ENCODE measurements around the gene MBNL2.
A peak's percentile ranks its signal among the peaks of the same experiment; 100 is the strongest.

The MBNL2 gene

DNA sequence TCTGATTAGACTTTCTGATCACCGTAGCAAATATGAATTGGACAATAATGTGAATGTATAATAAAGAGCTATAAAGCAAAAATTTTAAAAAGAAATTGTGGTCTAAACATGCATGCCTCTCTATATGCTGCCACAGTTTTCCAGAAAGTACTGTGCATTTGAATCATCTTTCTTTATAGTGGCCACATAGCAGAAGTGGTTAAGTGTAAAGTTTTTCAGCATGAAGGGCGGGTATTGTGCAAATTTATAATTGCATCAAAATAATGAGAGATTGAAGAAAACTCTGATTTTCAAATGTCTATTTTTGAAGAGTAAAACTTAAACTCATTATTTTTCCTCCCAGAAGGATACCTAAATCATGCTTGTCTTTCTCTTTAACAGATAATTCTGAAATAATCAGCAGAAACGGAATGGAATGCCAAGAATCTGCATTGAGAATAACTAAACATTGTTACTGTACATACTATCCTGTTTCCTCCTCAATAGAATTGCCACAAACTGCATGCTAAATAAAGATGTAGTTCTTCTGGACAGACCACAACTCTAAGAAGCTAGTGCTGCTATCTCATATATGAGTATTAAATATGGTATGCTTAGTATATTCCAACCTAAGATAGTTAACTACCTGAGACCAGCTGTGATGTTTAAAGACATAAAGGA is 168.9 kb downstream of the MBNL2 start:
- peak; percentile 52 for DNase-seq

DNA sequence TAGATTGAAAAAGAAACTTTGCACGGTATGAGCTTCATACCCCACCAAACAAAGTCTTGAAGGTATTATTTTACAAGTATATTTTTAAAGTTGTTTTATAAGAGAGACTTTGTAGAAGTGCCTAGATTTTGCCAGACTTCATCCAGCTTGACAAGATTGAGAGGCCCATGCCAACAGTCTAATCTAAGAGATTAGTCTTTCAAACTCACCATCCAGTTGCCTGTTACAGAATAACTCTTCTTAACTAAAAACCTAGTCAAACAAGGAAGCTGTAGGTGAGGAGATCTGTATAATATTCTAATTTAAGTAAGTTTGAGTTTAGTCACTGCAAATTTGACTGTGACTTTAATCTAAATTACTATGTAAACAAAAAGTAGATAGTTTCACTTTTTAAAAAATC is 169.9 kb downstream of the MBNL2 start:
- no peak for DNase-seq

DNA sequence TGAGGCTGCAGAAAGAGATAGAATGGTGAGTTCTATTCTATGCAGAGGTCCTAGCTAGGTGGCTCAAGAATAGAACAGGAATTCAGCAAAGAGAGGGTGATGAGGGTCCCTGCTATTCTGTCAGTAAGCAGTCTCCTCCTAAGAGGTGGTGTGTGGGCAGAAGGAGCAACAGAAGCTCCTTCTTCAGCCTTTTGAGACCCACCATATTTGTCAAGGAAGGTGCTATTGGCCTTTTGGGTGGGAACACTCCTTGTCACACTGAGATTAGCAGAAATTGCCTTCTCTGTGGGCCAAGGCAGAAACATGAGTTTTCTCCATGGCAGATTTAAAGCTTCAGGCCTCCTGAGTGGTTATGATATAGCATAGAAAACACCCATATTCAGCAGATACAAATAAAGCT is 172.4 kb downstream of the MBNL2 start:
- no peak for DNase-seq

DNA sequence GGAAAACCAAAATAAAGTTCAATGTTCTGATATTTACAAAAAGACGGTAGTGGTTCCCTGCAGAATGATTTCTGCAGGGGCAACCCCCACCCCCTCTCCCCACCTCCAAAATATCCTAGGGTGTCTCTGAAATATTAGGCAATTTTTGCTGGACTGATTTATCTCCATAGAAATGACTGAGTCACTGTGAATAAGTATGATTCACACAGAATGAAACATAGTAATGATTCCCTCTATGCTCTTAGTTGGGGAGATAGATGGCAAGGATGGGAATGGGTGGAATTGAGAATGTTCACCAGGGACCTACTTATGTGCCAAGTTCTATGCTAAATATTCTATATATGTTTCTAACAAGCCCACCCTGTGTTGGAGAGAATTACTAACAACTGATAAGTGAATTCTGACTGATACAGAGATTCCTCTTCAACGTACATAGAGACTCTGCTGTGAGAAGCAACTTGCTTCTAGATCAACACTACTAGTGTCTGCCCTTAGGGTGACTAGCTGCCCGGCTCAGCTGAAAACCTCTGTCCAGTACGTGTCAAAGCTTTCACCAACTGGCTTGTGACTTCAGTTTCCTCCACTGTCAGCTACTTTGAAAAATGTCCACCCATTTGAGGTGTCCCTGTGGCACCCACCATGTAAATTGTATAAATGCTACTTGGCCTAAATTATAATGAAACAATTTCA is 173.5 kb downstream of the MBNL2 start:
- peak; percentile 53 for DNase-seq

DNA sequence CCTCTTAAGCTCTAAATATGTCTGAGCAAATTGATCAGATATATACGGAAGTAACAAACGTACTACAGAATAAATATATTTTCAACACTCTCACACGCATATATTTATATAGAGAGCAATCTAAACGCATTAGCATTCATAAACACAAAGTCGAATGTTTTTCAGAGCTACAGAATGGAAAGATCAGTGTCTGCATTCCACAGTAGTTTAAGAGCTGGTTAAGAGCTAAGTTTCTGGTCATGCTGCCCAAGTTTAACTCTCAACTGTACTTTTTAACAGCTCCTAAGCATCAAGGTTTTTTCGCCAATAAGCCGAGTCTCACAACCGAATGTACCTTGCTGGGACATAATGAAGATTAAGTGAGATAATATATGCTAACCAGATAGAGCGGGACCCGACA is 175.1 kb downstream of the MBNL2 start:
- DNase-seq: no peak

DNA sequence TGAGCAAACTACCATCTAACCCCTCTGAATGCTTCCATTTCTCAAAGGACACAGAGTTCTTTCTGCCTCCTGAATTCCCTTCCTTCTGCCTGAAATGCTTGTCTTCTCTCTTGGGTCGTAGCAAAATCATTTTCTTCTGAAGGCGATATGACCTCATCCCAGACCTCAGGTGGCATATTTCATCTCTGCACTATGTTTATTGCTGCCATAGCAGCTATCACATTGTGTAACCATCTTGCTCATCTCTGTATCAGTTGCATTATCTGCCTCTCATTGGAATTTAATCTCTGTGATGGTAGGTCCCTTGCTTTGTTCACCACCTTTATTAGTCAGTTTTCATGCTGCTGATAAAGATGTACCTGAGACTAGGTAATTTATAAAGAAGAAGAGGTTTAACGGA is 179.3 kb downstream of the MBNL2 start:
- DNase-seq: no peak

DNA sequence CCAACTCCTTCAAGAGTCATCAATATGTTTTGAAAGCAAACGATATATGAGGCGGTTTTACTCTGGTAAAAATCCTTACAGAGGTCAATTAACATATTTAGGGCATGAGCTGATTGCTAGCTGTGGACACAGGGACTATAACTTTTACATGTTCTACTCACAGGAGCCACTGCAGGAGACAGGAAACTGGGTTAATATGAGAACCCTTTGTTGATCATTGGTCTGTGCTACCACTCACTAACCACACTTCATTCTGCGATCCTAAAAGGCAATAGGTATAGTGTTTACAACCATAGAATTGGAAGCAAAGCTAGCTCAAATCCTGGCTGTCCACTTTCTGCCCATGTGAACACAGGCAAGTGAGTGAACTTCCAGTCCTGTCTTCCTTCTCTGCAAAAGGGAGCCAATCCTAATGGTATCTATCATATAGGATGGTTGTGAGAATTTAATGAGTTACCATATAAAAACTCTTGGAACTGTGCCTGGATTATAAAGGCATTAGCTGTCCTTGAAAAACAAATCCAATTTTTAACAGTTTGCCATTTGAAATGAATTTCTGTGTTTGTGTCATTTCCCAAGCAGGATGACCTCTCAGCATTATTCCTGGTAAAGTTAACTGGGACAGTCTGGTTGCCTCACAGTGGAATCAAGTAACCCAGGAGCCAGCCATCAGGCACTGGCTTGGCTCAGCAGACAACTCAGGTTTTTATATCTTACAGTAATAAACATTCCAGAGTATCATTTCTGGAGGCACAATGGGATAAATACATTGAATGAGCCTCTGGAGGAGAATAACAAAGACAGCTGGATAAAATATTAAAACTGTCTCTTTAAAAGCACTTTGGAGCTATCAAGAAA is 182.0 kb downstream of the MBNL2 start:
- peak; percentile 34 for DNase-seq

DNA sequence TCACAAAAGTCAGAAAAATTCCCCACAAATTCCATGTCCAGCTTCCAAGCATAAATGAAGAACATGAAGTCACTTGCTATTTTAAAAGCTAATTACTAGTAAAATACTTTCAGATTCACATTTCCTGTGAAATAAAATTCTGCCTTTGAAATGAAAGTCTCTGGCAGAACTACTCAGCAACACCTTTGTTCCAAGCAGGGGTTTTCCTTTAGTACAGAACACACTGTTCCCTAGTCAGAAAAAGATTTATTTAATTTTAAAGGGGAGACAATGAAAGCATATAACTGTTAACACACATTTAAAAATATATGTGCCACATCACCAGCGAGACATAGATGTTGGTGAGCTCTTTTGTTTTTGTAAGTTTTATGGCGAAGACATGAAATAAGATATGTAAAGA is 185.4 kb downstream of the MBNL2 start:
- no peak for DNase-seq

DNA sequence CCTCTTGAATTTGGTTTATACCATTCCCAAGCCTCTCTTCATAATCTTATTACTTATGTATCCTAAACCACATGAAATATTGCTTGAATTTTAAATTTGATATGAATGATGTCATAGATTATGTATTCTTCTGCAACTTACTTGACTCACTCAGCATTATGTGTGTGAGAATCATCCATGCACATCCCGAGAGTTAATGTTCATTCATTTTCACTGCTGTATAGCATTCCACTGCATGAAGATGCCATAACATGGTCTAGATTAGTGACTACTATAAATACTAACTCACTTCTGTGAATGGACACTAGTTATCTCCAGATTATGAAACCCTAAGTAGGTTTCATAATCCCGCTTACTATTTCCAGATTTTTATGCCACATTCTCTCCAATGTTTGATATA is 186.8 kb downstream of the MBNL2 start:
- no peak for DNase-seq

DNA sequence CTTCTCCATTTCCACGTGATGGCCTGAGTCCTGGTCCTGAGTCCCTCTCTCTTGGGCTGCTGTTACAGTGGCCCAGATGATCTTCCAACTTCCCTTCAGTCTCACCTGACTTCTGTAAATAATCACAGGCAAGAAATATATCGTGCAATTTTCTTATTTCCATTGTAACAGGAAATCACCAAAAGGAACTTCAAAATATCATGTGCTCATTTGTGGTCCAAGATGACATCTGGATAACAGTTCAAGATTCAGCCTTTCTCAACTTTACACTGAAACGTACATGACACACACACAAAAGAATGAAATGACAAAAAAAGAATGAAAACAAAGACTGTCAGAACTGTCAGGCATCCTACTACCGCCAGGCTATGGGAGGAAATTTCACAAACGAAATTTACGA is 189.9 kb downstream of the MBNL2 start:
- DNase-seq: no peak

DNA sequence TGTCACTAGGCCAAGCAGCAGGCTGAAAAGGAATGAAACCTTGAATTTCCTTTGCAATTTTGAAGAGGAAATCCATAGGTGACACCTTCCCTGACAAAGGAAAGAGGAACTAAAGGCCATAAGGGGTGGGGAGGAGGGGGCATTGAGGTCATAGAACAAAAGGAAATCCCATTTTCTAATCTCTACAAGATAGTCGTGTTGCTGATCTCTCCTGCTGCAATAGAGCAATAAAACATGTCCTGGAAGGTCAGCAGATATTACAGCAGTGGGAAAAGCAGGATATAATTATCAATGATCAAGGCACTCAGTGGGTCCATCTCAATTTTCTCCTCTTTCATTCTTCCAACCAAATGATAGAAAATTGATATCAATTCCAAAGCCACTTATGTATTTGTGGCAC is 191.6 kb downstream of the MBNL2 start:
- no peak for DNase-seq

DNA sequence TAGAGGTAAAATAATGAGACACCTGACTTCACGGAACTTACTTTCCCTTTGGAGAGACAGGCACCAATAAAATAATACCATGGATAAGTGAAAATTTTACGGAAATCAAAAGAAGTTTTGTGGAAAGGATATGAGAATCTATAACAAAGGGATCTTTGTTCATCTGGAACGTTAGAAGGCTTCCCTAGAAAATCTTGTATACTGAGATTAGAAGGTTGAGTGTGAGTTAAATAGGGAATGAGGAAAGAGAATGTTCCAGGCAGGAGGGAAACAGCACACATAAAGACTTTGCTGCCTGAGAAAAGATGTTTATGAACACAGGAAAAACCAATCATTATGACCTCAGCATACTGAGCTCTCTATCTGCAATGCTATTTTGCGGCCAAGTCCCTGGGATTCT is 192.3 kb downstream of the MBNL2 start:
- no peak for DNase-seq

DNA sequence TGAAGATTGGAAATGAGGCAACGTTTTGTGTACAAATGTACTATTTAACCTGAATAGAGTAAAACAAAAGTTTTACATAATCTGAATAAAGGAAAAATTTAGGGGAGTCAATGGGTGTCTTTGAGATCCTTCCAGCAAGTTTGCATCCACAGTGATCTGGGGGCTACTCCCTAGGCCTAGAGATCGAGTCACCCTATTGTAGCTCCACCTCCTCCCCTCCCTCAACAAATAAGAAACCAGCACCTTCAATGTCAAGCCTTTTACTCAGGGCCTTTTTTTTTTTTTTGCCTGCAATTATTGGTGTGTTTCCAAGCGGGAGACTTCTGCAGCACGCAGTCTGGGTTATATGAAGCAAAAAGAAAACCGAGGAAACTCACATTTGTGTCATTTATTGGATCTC is 195.6 kb downstream of the MBNL2 start:
- no peak for DNase-seq

DNA sequence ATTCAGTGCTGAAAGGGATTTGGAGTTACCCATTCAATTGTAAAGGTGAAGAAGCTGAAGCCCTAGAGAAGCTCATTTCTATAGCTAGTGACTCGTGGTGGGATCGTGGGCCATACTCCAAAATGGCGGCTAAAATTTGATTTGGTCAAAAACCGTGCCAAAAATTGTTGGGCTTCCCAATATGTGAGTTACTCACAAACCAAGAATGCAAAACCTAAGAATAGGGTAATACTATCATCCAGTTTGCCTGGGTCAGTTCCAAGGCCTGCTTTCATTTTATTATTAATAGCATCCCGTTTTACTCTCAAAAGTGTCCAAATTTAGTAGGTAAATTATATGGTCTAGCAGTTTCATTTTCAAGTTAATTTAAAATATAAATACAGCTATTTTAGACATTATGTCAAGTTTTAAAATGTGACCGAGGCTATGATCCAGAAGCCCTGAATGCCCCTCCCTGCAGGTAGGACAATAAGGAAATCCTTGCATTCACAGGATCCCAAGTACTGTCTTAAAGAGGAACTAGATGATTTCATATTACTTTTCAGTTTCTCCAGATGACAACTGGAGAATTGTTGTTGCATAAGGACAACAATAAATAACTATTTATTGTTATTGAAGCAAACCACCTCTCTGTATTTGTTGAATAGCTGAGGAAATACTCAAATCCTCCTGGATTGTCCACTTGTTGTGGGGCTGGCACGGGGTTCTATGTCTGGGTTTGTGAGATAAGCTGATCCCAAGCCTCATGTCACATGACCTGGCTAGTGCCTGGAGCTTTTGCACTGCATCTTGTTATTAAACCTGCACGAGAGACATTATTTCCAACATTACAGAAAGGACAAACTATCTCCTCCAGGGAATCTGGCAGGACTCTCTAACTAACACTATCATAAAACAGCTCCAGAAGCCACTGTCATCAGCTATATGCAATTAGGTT is 200.3 kb downstream of the MBNL2 start:
- DNase-seq: peak; percentile 35

DNA sequence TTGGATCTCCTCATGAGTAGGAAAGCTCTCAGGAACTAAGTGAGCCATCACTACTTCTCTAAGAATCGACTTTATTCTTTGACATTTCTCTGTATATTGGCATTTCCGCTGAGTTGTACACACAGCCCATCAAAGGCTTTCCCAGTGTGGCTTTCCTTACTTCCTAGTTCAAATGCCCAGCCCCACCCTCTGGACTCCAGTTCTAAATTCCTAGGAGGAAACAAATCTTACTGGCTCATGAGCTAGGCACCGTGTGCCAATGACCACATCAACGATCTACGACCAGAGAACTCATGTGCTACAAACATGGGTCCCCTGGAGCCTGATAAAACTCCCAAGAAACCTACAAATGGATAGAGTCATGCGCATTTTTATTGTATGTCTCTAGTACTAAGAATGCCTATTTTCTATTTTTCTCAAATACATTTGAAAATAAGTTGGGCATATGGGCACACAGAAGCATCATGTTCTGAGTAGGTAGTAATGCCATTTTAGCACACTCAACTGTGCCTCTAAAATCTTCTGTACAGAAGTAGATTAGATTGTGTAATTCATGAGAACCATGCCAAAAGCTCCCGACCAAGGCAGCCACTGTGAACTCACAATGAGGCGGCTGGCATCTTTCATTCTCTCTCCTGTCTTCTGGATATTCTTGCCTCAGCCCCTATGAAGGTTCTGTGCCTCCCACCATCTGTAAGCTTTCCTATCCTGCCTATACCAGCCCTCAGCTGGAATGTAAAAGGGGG is 201.3 kb downstream of the MBNL2 start:
- no peak for DNase-seq

DNA sequence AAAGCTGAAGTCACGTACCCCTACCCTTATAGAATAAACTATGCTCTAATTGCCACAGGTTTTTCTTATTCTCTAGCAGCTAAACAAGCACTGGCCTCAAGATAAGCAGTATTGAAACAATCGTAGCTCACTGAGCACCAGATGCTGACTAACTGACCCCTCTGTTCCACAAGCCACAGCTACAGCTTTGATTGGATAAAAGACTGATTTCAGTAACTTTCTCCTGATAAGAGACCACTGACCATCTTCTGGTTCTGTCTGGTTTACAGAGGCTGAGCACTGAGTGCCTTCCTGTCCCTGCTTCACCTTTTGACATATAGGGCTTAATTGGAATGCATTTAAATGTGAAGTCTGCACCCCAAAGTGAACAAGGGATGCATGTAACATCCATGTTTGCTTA is 203.5 kb downstream of the MBNL2 start:
- DNase-seq: no peak

DNA sequence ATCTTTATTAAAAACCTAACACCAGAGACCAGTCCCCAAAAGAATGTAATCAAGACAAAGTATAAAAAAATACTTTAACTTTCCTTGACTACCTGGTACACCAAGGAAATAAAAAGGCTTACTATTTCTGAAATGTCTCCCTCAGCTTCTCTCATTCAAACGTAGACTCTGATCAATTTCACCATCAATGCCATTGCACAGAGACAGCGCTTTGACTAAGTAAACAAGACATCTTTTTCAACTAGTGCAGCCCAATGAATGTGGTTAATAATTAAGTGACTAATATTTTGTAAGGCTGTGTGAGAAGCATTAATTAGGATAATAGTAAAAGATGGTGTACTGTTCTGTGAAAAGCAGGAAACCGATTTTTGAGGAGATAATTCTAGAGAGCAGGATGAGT is 204.6 kb downstream of the MBNL2 start:
- DNase-seq: no peak

DNA sequence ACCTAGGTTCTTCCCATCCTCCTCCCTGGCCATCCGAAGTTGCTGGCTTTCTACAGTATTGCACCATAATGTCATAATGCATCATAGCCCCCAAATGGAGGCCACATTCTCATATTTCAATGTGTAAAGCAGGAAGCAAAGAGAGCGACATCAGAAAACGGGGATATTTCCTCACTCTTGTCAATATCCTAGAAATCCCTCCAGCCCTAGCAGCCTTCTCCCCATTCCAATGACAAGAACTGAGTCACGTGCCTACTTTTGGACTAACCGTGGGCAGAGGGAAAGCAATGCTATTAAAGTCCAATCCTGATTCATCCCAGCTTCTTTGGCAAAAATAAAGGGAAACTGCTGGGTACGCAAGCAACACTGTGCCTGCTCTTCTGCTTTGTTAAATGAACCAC is 207.5 kb downstream of the MBNL2 start:
- peak; percentile 57 for DNase-seq

DNA sequence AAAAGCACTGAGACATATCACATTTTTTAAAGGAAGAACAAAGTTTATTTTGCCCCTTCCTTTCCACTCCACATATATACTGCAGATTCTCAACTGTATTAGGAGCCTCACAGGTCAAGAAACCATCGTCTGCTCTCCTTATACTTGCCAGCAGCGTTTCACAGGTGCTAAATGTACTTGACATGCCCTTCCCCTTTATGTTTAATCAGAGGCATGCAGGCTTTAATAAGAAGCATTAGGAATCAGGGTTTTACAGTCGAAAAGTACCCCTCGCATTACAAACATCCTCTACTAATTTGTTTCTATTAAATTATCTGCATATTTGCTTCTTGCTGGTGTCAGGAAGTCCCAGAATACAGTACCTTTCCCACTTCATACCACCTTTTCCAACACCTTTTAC is 208.2 kb downstream of the MBNL2 start:
- no peak for DNase-seq

DNA sequence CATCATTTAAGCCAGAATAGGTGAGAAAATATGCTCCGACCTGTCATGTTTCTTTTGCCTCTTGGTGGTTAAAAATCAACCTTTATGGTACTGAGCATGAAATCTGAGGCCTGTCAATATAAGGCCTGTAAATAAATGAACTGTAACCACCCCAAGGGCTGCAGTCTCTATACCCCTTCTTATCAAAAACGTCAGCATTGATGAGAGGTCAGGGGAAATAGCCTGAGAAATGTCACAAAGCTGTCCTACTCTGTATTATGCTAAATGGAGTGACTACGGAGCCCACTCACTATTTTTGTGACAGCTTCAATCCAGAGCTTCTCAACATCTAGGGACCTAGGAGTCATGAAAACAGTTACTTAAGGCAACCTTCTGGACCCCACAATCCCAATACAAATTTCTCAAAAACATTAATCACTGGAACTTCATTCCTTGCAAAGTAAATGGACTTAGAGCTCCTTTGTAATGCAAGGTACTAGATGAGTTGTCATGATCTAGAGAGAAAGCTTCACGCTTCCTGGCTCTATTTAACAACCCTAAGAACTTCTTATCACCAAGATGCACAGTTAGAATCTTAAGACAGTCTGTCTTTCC is 209.1 kb downstream of the MBNL2 start:
- DNase-seq: no peak

DNA sequence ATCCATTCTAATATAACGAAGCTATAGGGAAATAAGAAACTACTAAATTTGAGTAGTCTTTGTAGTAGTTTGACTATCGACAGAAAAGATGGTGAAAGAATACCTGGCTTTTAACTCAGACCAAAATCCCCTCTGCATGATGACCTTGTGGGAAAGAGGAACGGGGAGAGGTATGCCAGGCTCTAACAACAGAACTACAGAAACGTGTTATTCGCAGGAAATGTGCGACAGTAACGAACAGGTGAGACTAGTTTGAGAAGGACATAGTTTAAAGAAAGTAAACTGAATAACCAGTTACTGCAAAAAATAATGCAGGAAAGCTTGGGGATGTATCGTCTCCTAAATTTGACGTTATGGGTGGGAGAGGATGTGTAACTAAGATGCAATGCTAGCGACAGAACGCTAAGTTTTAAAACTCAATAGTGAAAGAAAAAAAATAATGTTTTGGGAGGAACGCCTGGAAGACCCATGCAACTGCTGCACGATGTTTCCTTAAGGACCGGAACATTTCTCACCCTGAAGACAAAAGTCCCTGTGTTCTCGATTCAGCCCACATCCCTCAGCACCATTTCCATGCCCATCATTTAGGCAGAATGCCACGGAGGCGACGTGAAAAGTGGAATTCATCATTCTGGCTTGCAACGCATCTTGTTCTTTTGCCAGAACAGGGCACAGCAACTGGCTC is 210.2 kb downstream of the MBNL2 start:
- DNase-seq: no peak

Data from fibroblast of skin of right quadriceps (primary cell).